ENCODE data around the gene HCFC2.
"Not testable (repeated sequence)": the region's sequence is repeated elsewhere in the genome, so short reads cannot be mapped to it uniquely, and the experiment has no call there.

Gene HCFC2

GRCh38 chr12:104090685-104091084, 26.4 kb downstream of the HCFC2 start:
- Histone ChIP-seq H3K4me3 (ENCODE audit: low read depth, low read length) (no peak overlapping the region), H3K27ac (ENCODE audit: low read depth, low read length) (no peak overlapping the region), H3K9me3 (ENCODE audit: control insufficient read depth, insufficient read depth, low read depth, low read length) (no peaks in the 10 kb centered on the region), H3K9ac (ENCODE audit: low read length) (no peak overlapping the region), H3K36me3 (ENCODE audit: control insufficient read depth, insufficient read depth, low read length) (no peaks in the 10 kb centered on the region), H3K4me1 (ENCODE audit: control insufficient read depth, insufficient read depth, low read length) (peaks cover 8% of the 10 kb centered on the region), H3K27me3 (ENCODE audit: control insufficient read depth, insufficient read depth, low read length) (no peaks in the 10 kb centered on the region)

GRCh38 chr12:104091136-104091535, 26.8 kb downstream of the HCFC2 start:
- no peak overlapping the region for H3K27ac ChIP-seq (ENCODE audit: low read depth, low read length)
- H3K4me1 ChIP-seq (ENCODE audit: control insufficient read depth, insufficient read depth, low read length): peaks cover 8% of the 10 kb centered on the region
- no peaks in the 10 kb centered on the region for H3K9me3 ChIP-seq (ENCODE audit: control insufficient read depth, insufficient read depth, low read depth, low read length)
- no peak overlapping the region for H3K9ac ChIP-seq (ENCODE audit: low read length)
- no peak overlapping the region for H3K4me3 ChIP-seq (ENCODE audit: low read depth, low read length)
- H3K27me3 ChIP-seq (ENCODE audit: control insufficient read depth, insufficient read depth, low read length): no peaks in the 10 kb centered on the region
- no peaks in the 10 kb centered on the region for H3K36me3 ChIP-seq (ENCODE audit: control insufficient read depth, insufficient read depth, low read length)

DNA sequence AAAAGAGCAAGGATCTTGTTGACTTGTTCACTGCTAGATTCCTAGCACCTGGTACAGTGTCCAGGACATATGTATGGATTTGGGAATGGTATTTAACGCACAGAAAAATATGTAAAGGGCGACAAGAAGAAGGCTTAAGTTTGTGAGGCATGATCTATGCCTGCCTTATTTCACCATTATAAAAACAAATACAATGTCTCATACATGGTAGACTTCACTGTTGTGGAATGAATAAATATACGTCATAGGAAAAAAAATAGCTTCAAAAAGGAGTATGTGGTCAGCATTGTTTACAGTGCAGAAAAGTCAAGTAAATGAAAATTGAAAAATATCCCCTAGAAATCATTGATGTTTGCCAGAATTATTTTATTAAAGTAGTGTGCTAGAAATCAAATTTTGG, 30.0 kb downstream of the HCFC2 start:
- Histone ChIP-seq H3K4me3 (ENCODE audit: low read depth, low read length) (no peak overlapping the region), H3K27me3 (ENCODE audit: control insufficient read depth, insufficient read depth, low read length) (no peaks in the 10 kb centered on the region), H3K9me3 (ENCODE audit: control insufficient read depth, insufficient read depth, low read depth, low read length) (no peaks in the 10 kb centered on the region), H3K36me3 (ENCODE audit: control insufficient read depth, insufficient read depth, low read length) (peaks cover 2% of the 10 kb centered on the region; the same call in 1 of the 2 replicates), H3K9ac (ENCODE audit: low read length) (no peak overlapping the region), H3K27ac (ENCODE audit: low read depth, low read length) (no peak overlapping the region), H3K4me1 (ENCODE audit: control insufficient read depth, insufficient read depth, low read length) (peaks cover 8% of the 10 kb centered on the region)

DNA sequence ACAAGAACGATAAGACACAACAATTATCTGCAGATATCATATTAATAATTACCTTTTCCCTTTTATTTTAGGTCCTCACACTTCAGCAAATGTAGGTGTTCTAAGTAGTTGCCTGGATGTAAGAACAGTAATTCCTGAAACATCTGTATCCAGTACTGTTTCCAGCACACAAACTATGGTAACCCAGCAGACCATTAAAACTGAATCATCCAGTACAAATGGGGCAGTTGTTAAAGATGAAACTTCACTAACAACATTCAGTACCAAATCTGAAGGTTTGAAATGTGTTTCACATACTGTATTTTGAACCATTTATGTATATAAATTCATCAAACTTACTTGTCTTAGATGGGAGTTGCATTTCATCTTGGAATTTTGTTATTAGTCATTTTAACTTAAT, 31.0 kb downstream of the HCFC2 start:
- no peaks in the 10 kb centered on the region for H3K27me3 ChIP-seq (ENCODE audit: control insufficient read depth, insufficient read depth, low read length)
- H3K9me3 ChIP-seq (ENCODE audit: control insufficient read depth, insufficient read depth, low read depth, low read length): no peaks in the 10 kb centered on the region
- no peak overlapping the region for H3K4me3 ChIP-seq (ENCODE audit: low read depth, low read length)
- H3K27ac ChIP-seq (ENCODE audit: low read depth, low read length): no peak overlapping the region
- H3K36me3 ChIP-seq (ENCODE audit: control insufficient read depth, insufficient read depth, low read length): peaks cover 2% of the 10 kb centered on the region; the same call in 1 of the 2 replicates
- H3K9ac ChIP-seq (ENCODE audit: low read length): no peak overlapping the region
- H3K4me1 ChIP-seq (ENCODE audit: control insufficient read depth, insufficient read depth, low read length): peaks cover 8% of the 10 kb centered on the region

- no peak overlapping the region for H3K27ac ChIP-seq (ENCODE audit: low read depth, low read length)
- H3K4me1 ChIP-seq (ENCODE audit: control insufficient read depth, insufficient read depth, low read length): no peaks in the 10 kb centered on the region
- no peak overlapping the region for H3K9ac ChIP-seq (ENCODE audit: low read length)
- H3K4me3 ChIP-seq (ENCODE audit: low read depth, low read length): no peak overlapping the region
- peaks cover 2% of the 10 kb centered on the region; the same call in 1 of the 2 replicates for H3K36me3 ChIP-seq (ENCODE audit: control insufficient read depth, insufficient read depth, low read length)
- H3K27me3 ChIP-seq (ENCODE audit: control insufficient read depth, insufficient read depth, low read length): no peaks in the 10 kb centered on the region
- no peaks in the 10 kb centered on the region for H3K9me3 ChIP-seq (ENCODE audit: control insufficient read depth, insufficient read depth, low read depth, low read length)
Measured at GRCh38 chr12:104097954-104098353, 33.6 kb downstream of the HCFC2 start.

DNA sequence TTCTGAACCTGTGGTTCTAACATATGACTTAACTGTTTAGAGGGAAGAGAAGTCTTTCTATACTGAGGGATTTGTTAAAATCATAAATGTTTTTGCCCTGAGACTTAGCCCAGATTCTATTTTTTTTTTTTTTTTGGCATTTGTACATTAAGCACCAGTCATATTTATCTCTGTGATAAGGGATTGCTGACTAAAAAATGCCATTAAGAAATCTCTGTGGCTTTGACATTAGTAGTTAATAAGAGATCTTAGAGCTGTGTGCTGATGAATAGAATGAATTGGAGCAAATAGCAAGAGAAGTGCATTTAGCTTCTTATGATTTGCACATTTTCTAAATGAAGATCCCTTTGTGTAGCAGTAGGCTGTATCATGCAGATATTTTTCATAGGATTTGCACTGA, 41.1 kb downstream of the HCFC2 start:
- no peaks in the 10 kb centered on the region for H3K9me3 ChIP-seq (ENCODE audit: control insufficient read depth, insufficient read depth, low read depth, low read length)
- H3K4me1 ChIP-seq (ENCODE audit: control insufficient read depth, insufficient read depth, low read length): peaks cover 6% of the 10 kb centered on the region; the same call in 1 of the 2 replicates
- H3K27me3 ChIP-seq (ENCODE audit: control insufficient read depth, insufficient read depth, low read length): no peaks in the 10 kb centered on the region
- H3K9ac ChIP-seq (ENCODE audit: low read length): no peak overlapping the region
- no peak overlapping the region for H3K4me3 ChIP-seq (ENCODE audit: low read depth, low read length)
- H3K36me3 ChIP-seq (ENCODE audit: control insufficient read depth, insufficient read depth, low read length): no peaks in the 10 kb centered on the region
- no peak overlapping the region for H3K27ac ChIP-seq (ENCODE audit: low read depth, low read length)

GRCh38 chr12:104106965-104107364, 42.6 kb downstream of the HCFC2 start:
- H3K9me3 ChIP-seq (ENCODE audit: control insufficient read depth, insufficient read depth, low read depth, low read length): no peaks in the 10 kb centered on the region

GRCh38 chr12:104108755-104109445, 44.6 kb downstream of the HCFC2 start:
- Histone ChIP-seq H3K9me3 (ENCODE audit: control insufficient read depth, insufficient read depth, low read depth, low read length) (no peaks in the 10 kb centered on the region), H3K27me3 (ENCODE audit: control insufficient read depth, insufficient read depth, low read length) (no peaks in the 10 kb centered on the region), H3K27ac (ENCODE audit: low read depth, low read length) (no peak overlapping the region), H3K9ac (ENCODE audit: low read length) (no peak overlapping the region), H3K4me1 (ENCODE audit: control insufficient read depth, insufficient read depth, low read length) (peaks cover 6% of the 10 kb centered on the region; the same call in 1 of the 2 replicates), H3K36me3 (ENCODE audit: control insufficient read depth, insufficient read depth, low read length) (no peaks in the 10 kb centered on the region), H3K4me3 (ENCODE audit: low read depth, low read length) (no peak overlapping the region)

More at GRCh38 chr12:104106965-104107364, 42.6 kb downstream of the HCFC2 start:
- no peak overlapping the region for H3K27ac ChIP-seq (ENCODE audit: low read depth, low read length)
- H3K36me3 ChIP-seq (ENCODE audit: control insufficient read depth, insufficient read depth, low read length): no peaks in the 10 kb centered on the region
- no peaks in the 10 kb centered on the region for H3K27me3 ChIP-seq (ENCODE audit: control insufficient read depth, insufficient read depth, low read length)
- no peak overlapping the region for H3K9ac ChIP-seq (ENCODE audit: low read length)
- peaks cover 6% of the 10 kb centered on the region; the same call in 1 of the 2 replicates for H3K4me1 ChIP-seq (ENCODE audit: control insufficient read depth, insufficient read depth, low read length)
- H3K4me3 ChIP-seq (ENCODE audit: low read depth, low read length): no peak overlapping the region

DNA sequence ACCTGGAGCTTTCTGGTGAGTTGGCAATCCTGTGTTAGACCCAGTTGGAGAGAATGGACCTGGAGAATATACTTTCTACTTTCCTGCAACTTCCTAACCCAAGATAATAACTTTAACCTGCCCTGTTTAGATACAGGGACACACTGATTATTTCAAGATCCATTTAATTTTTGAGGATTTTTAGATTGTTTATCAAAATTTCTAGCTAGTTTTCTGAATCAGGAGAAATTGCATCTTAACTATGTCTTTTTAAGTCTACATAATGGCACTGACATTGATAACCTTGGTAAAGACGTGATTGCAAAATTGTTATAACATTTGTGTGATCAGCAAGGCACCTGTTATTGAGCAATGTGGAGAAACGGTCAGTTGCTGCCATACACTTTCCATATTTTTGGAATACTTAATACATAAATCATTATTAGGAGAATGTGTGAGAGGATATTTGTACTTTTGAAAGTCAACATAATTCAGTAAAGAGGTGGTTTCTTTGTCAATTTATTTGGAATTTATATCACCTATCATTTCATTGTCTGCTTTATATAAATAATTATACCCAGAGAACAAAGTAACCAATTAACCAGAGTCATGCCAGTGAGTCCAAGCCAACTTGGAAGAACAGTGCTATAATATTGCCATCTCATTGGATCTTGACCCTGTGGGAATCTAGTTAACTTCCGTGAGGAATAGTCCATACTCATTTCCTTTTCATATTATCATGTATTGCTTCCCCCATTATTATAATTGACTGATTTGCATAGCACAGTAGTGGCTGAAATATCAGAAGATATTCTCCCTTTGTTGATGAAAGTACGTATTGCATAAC, 45.3 kb downstream of the HCFC2 start:
- H3K36me3 ChIP-seq (ENCODE audit: control insufficient read depth, insufficient read depth, low read length): no peaks in the 10 kb centered on the region
- no peaks in the 10 kb centered on the region for H3K27me3 ChIP-seq (ENCODE audit: control insufficient read depth, insufficient read depth, low read length)
- H3K27ac ChIP-seq (ENCODE audit: low read depth, low read length): no peak overlapping the region
- H3K9me3 ChIP-seq (ENCODE audit: control insufficient read depth, insufficient read depth, low read depth, low read length): no peaks in the 10 kb centered on the region
- H3K4me3 ChIP-seq (ENCODE audit: low read depth, low read length): no peak overlapping the region
- H3K4me1 ChIP-seq (ENCODE audit: control insufficient read depth, insufficient read depth, low read length): peaks cover 6% of the 10 kb centered on the region; the same call in 1 of the 2 replicates
- no peak overlapping the region for H3K9ac ChIP-seq (ENCODE audit: low read length)

GRCh38 chr12:104114834-104115586, 50.7 kb downstream of the HCFC2 start:
- not testable (repeated sequence) for H3K4me3 ChIP-seq (ENCODE audit: low read depth, low read length); H3K27ac ChIP-seq (ENCODE audit: low read depth, low read length); H3K27me3 ChIP-seq (ENCODE audit: control insufficient read depth, insufficient read depth, low read length); H3K9me3 ChIP-seq (ENCODE audit: control insufficient read depth, insufficient read depth, low read depth, low read length); H3K9ac ChIP-seq (ENCODE audit: low read length); H3K4me1 ChIP-seq (ENCODE audit: control insufficient read depth, insufficient read depth, low read length)
- H3K36me3 ChIP-seq (ENCODE audit: control insufficient read depth, insufficient read depth, low read length): peaks cover 35% of the 10 kb centered on the region

All from HUES6 (cell line).